Loucy (cell line): ENCODE data around the gene WFIKKN2.

ENCODE experiments used
- H2AFZ ChIP-seq: fragments of 200-600 bp; sonication (generic); 2 replicates; pipeline ENCODE4 v1.6.0; 2016; ENCODE audit warnings: antibody characterized with exemption, mild to moderate bottlenecking, low read length, moderate library complexity
- H3F3A ChIP-seq: fragments of 200-600 bp; 2 replicates; pipeline ENCODE4 v1.6.0; 2016; ENCODE audit warnings: antibody characterized with exemption, low read depth, mild to moderate bottlenecking
- H3K27me3 ChIP-seq: fragments of 200-600 bp; sonication (generic); 2 replicates; pipeline ENCODE4 v1.6.1; 2014; ENCODE audit warnings: low read length, mild to moderate bottlenecking; ENCODE audit not compliant: insufficient read depth, poor library complexity, severe bottlenecking
- H3K36me3 ChIP-seq: fragments of 200-600 bp; sonication (generic); 2 replicates; pipeline ENCODE4 v1.6.1; 2016; ENCODE audit warnings: low read length; ENCODE audit not compliant: insufficient read depth
- H3K4me1 ChIP-seq: fragments of 200-600 bp; sonication (generic); 2 replicates; pipeline ENCODE4 v1.5.1; 2014; ENCODE audit warnings: low read length, mild to moderate bottlenecking; ENCODE audit not compliant: insufficient read depth, poor library complexity, severe bottlenecking
- H3K4me2 ChIP-seq: fragments of 200-600 bp; sonication (generic); 2 replicates; pipeline ENCODE4 v1.6.0; 2014; ENCODE audit warnings: antibody characterized with exemption, low read length, low read depth, mild to moderate bottlenecking; ENCODE audit not compliant: poor library complexity, severe bottlenecking
- H3K4me3 ChIP-seq: fragments of 200-600 bp; sonication (generic); 2 replicates; pipeline ENCODE4 v1.5.1; 2014; ENCODE audit warnings: low read length, mild to moderate bottlenecking, mixed read lengths; ENCODE audit not compliant: poor library complexity, severe bottlenecking
- H3K79me2 ChIP-seq: fragments of 200-600 bp; sonication (generic); 2 replicates; pipeline ENCODE4 v1.6.1; 2014; ENCODE audit warnings: low read length; ENCODE audit not compliant: insufficient read depth
- H3K9ac ChIP-seq: fragments of 200-600 bp; sonication (generic); 2 replicates; pipeline ENCODE4 v1.6.0; 2014; ENCODE audit warnings: mild to moderate bottlenecking, low read depth, low read length, moderate library complexity; ENCODE audit not compliant: poor library complexity, severe bottlenecking
- H3K9me2 ChIP-seq: fragments of 200-600 bp; sonication (generic); replicated peaks from 2 replicates; pipeline ENCODE4 v1.6.1; 2016; ENCODE audit warnings: low read depth, low read length, mixed read lengths
- H3K9me3 ChIP-seq: fragments of 200-600 bp; sonication (generic); 2 replicates; pipeline ENCODE4 v1.6.1; 2014; ENCODE audit warnings: mild to moderate bottlenecking, antibody characterized with exemption, low read length, low read depth; ENCODE audit not compliant: insufficient read depth
- H4K20me1 ChIP-seq: fragments of 200-600 bp; sonication (generic); 2 replicates; pipeline ENCODE4 v1.6.0; 2014; ENCODE audit warnings: antibody characterized with exemption, low read length, mild to moderate bottlenecking; ENCODE audit not compliant: insufficient read depth, poor library complexity, severe bottlenecking
- CTCF ChIP-seq: fragments of 200-600 bp; sonication (generic); conservative IDR thresholded peaks from 2 replicates; pipeline ENCODE4 v1.5.1; 2014; ENCODE audit warnings: mild to moderate bottlenecking, antibody characterized with exemption, low read length
- EZH2phosphoT487 ChIP-seq: fragments of 200-600 bp; IDR thresholded peaks from 2 replicates; pipeline ENCODE4 v1.6.1; 2018; ENCODE audit warnings: antibody characterized with exemption, mild to moderate bottlenecking, moderate library complexity, borderline replicate concordance

The WFIKKN2 gene

GRCh38 chr17:50799582-50799981 is 35.8 kb upstream of the WFIKKN2 start:
- H3K4me1 ChIP-seq, result no peaks in the 10 kb centered on the region
- H4K20me1 ChIP-seq, result no peaks in the 10 kb centered on the region
- no peaks in the 10 kb centered on the region for H3K9me2 ChIP-seq
- no peak overlapping the region for H3K4me2 ChIP-seq
- H3K36me3 ChIP-seq, result no peaks in the 10 kb centered on the region
- no peak overlapping the region for H3K9ac ChIP-seq
- no peak for TF ChIP-seq CTCF
- no peak for TF ChIP-seq EZH2phosphoT487
- H3F3A ChIP-seq, result no peaks in the 10 kb centered on the region
- no peak overlapping the region for H2AFZ ChIP-seq
- no peaks in the 10 kb centered on the region for H3K27me3 ChIP-seq
- H3K4me3 ChIP-seq, result no peak overlapping the region
- no peaks in the 10 kb centered on the region for H3K9me3 ChIP-seq
- H3K79me2 ChIP-seq, result no peaks in the 10 kb centered on the region

- no peaks in the 10 kb centered on the region for H4K20me1 ChIP-seq
- no peaks in the 10 kb centered on the region for H3K4me1 ChIP-seq
- H3F3A ChIP-seq, result no peaks in the 10 kb centered on the region
- H3K9ac ChIP-seq, result no peak overlapping the region
- H3K79me2 ChIP-seq, result no peaks in the 10 kb centered on the region
- no peaks in the 10 kb centered on the region for H3K9me3 ChIP-seq
- no peak overlapping the region for H3K4me2 ChIP-seq
- H3K4me3 ChIP-seq, result no peak overlapping the region
- TF ChIP-seq CTCF (no peak), EZH2phosphoT487 (no peak)
- no peaks in the 10 kb centered on the region for H3K27me3 ChIP-seq
- no peaks in the 10 kb centered on the region for H3K9me2 ChIP-seq
- H3K36me3 ChIP-seq, result no peaks in the 10 kb centered on the region
- H2AFZ ChIP-seq, result no peak overlapping the region
These were observed 35.1 kb upstream of the WFIKKN2 start for GRCh38 chr17:50800196-50800700.

GRCh38 chr17:50802609-50803571 is 32.5 kb upstream of the WFIKKN2 start:
- Histone ChIP-seq H3K4me3 (no peak overlapping the region), H3F3A (no peaks in the 10 kb centered on the region), H3K79me2 (no peaks in the 10 kb centered on the region), H3K4me1 (no peaks in the 10 kb centered on the region), H4K20me1 (no peaks in the 10 kb centered on the region), H3K4me2 (no peak overlapping the region), H3K27me3 (no peaks in the 10 kb centered on the region), H2AFZ (no peak overlapping the region), H3K9me3 (no peaks in the 10 kb centered on the region), H3K36me3 (no peaks in the 10 kb centered on the region), H3K9ac (no peak overlapping the region), H3K9me2 (no peaks in the 10 kb centered on the region)
- TF ChIP-seq CTCF (no peak), EZH2phosphoT487 (no peak)
